Activated CD4-positive, alpha-beta T cell treated with anti-CD3 and anti-CD28 coated beads, Interleukin-2, amount 10 ng/mL, durations not matched to agents 24 days and 14 days (primary cell): ENCODE results near the gene SUGCT. TPM values are rescaled to one million over a fixed set of nuclear protein-coding genes. Genes with fewer than 3 reads are reported as not detected.

Experiments
- DNase-seq: peaks from one replicate; pipeline ENCODE4 v3.0.0; 2022
- H3K27ac Mint-ChIP-seq: one replicate; pipeline ENCODE4 v1.8.0; 2022; ENCODE audit warnings: mild to moderate bottlenecking, mixed read lengths
- H3K27me3 Mint-ChIP-seq: one replicate; pipeline ENCODE4 v1.8.0; 2022; ENCODE audit warnings: mixed read lengths
- H3K36me3 Mint-ChIP-seq: one replicate; pipeline ENCODE4 v1.8.0; 2022; ENCODE audit warnings: low read depth, mild to moderate bottlenecking, mixed read lengths
- H3K4me1 Mint-ChIP-seq: one replicate; pipeline ENCODE4 v1.8.0; 2021; ENCODE audit warnings: mixed read lengths
- H3K4me3 Mint-ChIP-seq: one replicate; pipeline ENCODE4 v1.8.0; 2022; ENCODE audit warnings: mild to moderate bottlenecking, moderate library complexity, mixed read lengths
- H3K9me3 Mint-ChIP-seq: one replicate; pipeline ENCODE4 v1.8.0; 2021; ENCODE audit warnings: mixed read lengths
- intact Hi-C: fragments of 100-400 bp; cut with micrococcal nuclease; formaldehyde crosslinking; loops from one replicate; pipeline ENCODE4 v1.15.1; 2023
- total RNA-seq: library from RNA; stranded (reverse); gene quantifications from 2 replicates; pipeline ENCODE4 v1.2.3, GENCODE V29; 2022

The SUGCT gene
- total RNA-seq, 1 donor from 2014 or later = 0.91 TPM

- Mint-ChIP-seq H3K9me3 (no peaks in the 10 kb centered on the region), H3K4me1 (peaks cover 15% of the 10 kb centered on the region), H3K27ac (no peak overlapping the region), H3K4me3 (no peak overlapping the region), H3K36me3 (no peaks in the 10 kb centered on the region), H3K27me3 (peaks cover 2% of the 10 kb centered on the region)
- no peak for DNase-seq
- intact Hi-C loops = no loop called here
These were observed 563.6 kb downstream of the SUGCT start for GRCh38 chr7:40698214-40698920.

GRCh38 chr7:40698921-40699260, 564.1 kb downstream of the SUGCT start:
- no peak for DNase-seq
- Mint-ChIP-seq H3K27ac (no peak overlapping the region), H3K27me3 (peaks cover under 1% of the 10 kb centered on the region), H3K4me3 (no peak overlapping the region), H3K4me1 (peaks cover 15% of the 10 kb centered on the region), H3K36me3 (no peaks in the 10 kb centered on the region), H3K9me3 (no peaks in the 10 kb centered on the region)
- intact Hi-C loops = no loop called here

- Mint-ChIP-seq H3K27me3 (peaks cover 2% of the 10 kb centered on the region), H3K27ac (peak overlapping the region; percentile 26), H3K36me3 (no peaks in the 10 kb centered on the region), H3K9me3 (no peaks in the 10 kb centered on the region), H3K4me3 (no peak overlapping the region), H3K4me1 (peaks cover 15% of the 10 kb centered on the region)
- peak; percentile 60 for DNase-seq
- intact Hi-C loops = no loop called here
These were observed 566.0 kb downstream of the SUGCT start for GRCh38 chr7:40700653-40701421.

GRCh38 chr7:40701836-40702551, 567.2 kb downstream of the SUGCT start:
- intact Hi-C loops = no loop called here
- DNase-seq = no peak
- Mint-ChIP-seq H3K9me3 (no peaks in the 10 kb centered on the region), H3K4me3 (no peak overlapping the region), H3K36me3 (no peaks in the 10 kb centered on the region), H3K4me1 (peaks cover 15% of the 10 kb centered on the region), H3K27ac (no peak overlapping the region), H3K27me3 (peaks cover 2% of the 10 kb centered on the region)

GRCh38 chr7:40704172-40704571, 569.4 kb downstream of the SUGCT start:
- Mint-ChIP-seq H3K27ac (no peak overlapping the region), H3K27me3 (peaks cover 2% of the 10 kb centered on the region), H3K4me1 (peaks cover 15% of the 10 kb centered on the region), H3K9me3 (no peaks in the 10 kb centered on the region), H3K4me3 (no peak overlapping the region), H3K36me3 (no peaks in the 10 kb centered on the region)
- intact Hi-C loops = no loop called here
- DNase-seq = no peak

GRCh38 chr7:40706829-40707228, 572.0 kb downstream of the SUGCT start:
- intact Hi-C loops = no loop called here
- no peak overlapping the region for H3K27ac Mint-ChIP-seq
- H3K36me3 Mint-ChIP-seq = no peaks in the 10 kb centered on the region
- H3K4me1 Mint-ChIP-seq = peaks cover 3% of the 10 kb centered on the region
- H3K9me3 Mint-ChIP-seq = no peaks in the 10 kb centered on the region
- H3K4me3 Mint-ChIP-seq = no peak overlapping the region
- peaks cover 2% of the 10 kb centered on the region for H3K27me3 Mint-ChIP-seq
- no peak for DNase-seq

- Mint-ChIP-seq H3K36me3 (no peaks in the 10 kb centered on the region), H3K4me3 (no peak overlapping the region), H3K4me1 (no peaks in the 10 kb centered on the region), H3K27ac (no peak overlapping the region), H3K9me3 (no peaks in the 10 kb centered on the region), H3K27me3 (peaks cover 2% of the 10 kb centered on the region)
- intact Hi-C loops = no loop called here
- DNase-seq = peak; percentile 57
These were observed 574.5 kb downstream of the SUGCT start for GRCh38 chr7:40709062-40709964.

- intact Hi-C loops = no loop called here
- Mint-ChIP-seq H3K4me3 (no peak overlapping the region), H3K4me1 (no peaks in the 10 kb centered on the region), H3K27me3 (peaks cover 4% of the 10 kb centered on the region), H3K36me3 (no peaks in the 10 kb centered on the region), H3K9me3 (no peaks in the 10 kb centered on the region), H3K27ac (no peak overlapping the region)
- DNase-seq = no peak
These were observed 576.9 kb downstream of the SUGCT start for GRCh38 chr7:40711706-40712105.

- H3K9me3 Mint-ChIP-seq = no peaks in the 10 kb centered on the region
- peaks cover 4% of the 10 kb centered on the region for H3K27me3 Mint-ChIP-seq
- H3K4me1 Mint-ChIP-seq = peaks cover 2% of the 10 kb centered on the region
- H3K36me3 Mint-ChIP-seq = no peaks in the 10 kb centered on the region
- intact Hi-C loops = no loop called here
- no peak overlapping the region for H3K4me3 Mint-ChIP-seq
- no peak overlapping the region for H3K27ac Mint-ChIP-seq
- DNase-seq = no peak
These were observed 579.7 kb downstream of the SUGCT start for GRCh38 chr7:40714363-40715052.

- Mint-ChIP-seq H3K9me3 (no peaks in the 10 kb centered on the region), H3K36me3 (no peaks in the 10 kb centered on the region), H3K27me3 (peaks cover 4% of the 10 kb centered on the region), H3K27ac (no peak overlapping the region), H3K4me3 (no peak overlapping the region), H3K4me1 (peaks cover 2% of the 10 kb centered on the region)
- intact Hi-C loops = no loop called here
- DNase-seq = no peak
These were observed 580.2 kb downstream of the SUGCT start for GRCh38 chr7:40715053-40715430.

GRCh38 chr7:40716052-40716451, 581.2 kb downstream of the SUGCT start:
- no peak overlapping the region for H3K27ac Mint-ChIP-seq
- H3K36me3 Mint-ChIP-seq = no peaks in the 10 kb centered on the region
- no peak overlapping the region for H3K4me3 Mint-ChIP-seq
- peaks cover 2% of the 10 kb centered on the region for H3K4me1 Mint-ChIP-seq
- intact Hi-C loops = no loop called here
- H3K27me3 Mint-ChIP-seq = peaks cover 4% of the 10 kb centered on the region
- no peaks in the 10 kb centered on the region for H3K9me3 Mint-ChIP-seq
- DNase-seq = no peak

- no peak overlapping the region for H3K27ac Mint-ChIP-seq
- no peak overlapping the region for H3K4me3 Mint-ChIP-seq
- peaks cover 2% of the 10 kb centered on the region for H3K4me1 Mint-ChIP-seq
- H3K9me3 Mint-ChIP-seq = no peaks in the 10 kb centered on the region
- peak; percentile 76 for DNase-seq
- intact Hi-C loops = no loop called here
- no peaks in the 10 kb centered on the region for H3K36me3 Mint-ChIP-seq
- H3K27me3 Mint-ChIP-seq = peaks cover 4% of the 10 kb centered on the region
These were observed 582.4 kb downstream of the SUGCT start for GRCh38 chr7:40717242-40717641.

- H3K4me3 Mint-ChIP-seq = no peak overlapping the region
- H3K4me1 Mint-ChIP-seq = peaks cover 2% of the 10 kb centered on the region
- no peak overlapping the region for H3K27ac Mint-ChIP-seq
- H3K9me3 Mint-ChIP-seq = no peaks in the 10 kb centered on the region
- intact Hi-C loops = no loop called here
- no peak for DNase-seq
- no peaks in the 10 kb centered on the region for H3K36me3 Mint-ChIP-seq
- H3K27me3 Mint-ChIP-seq = no peaks in the 10 kb centered on the region
These were observed 585.6 kb downstream of the SUGCT start for GRCh38 chr7:40720416-40720815.
